Astrocyte (in vitro differentiated cells and primary cell): ENCODE results near the gene CCDC30.

ENCODE experiments used
- CTCF ChIP-seq: IDR thresholded peaks from 2 replicates; pipeline ENCODE4 v1.5.1; 2011; ENCODE audit warnings: low read depth, mild to moderate bottlenecking, inconsistent platforms, low read length, moderate library complexity; ENCODE audit not compliant: insufficient read depth
- EZH2 ChIP-seq: IDR thresholded peaks from 2 replicates; pipeline ENCODE4 v1.6.1; 2012; ENCODE audit warnings: mild to moderate bottlenecking, low read length, inconsistent platforms; ENCODE audit not compliant: insufficient read depth

- TF ChIP-seq CTCF (no peak), EZH2 (no peak)
Observed at GRCh38 chr1:42434340-42434739, 28.7 kb upstream of the CCDC30 start.
